Measurements from ENCODE around the gene FGFR3.
A peak's percentile ranks its signal among the peaks of the same experiment; 100 is the strongest.

Gene FGFR3

GRCh38 chr4:1802151-1802715 lies 9.1 kb downstream of the FGFR3 start:
- no peak for DNase-seq (ENCODE audit: low read depth in 1 of 2, low spot score in 1 of 2)

- no peak for DNase-seq (ENCODE audit: low read depth in 1 of 2, low spot score in 1 of 2)
These were observed 9.8 kb downstream of the FGFR3 start for GRCh38 chr4:1802720-1803522.

- DNase-seq (ENCODE audit: low read depth in 1 of 2, low spot score in 1 of 2): no peak
These were observed 10.7 kb downstream of the FGFR3 start for GRCh38 chr4:1803523-1804423.

GRCh38 chr4:1804638-1805492 lies 11.8 kb downstream of the FGFR3 start:
- DNase-seq (ENCODE audit: low read depth in 1 of 2, low spot score in 1 of 2): no peak

GRCh38 chr4:1805493-1806222 lies 12.6 kb downstream of the FGFR3 start:
- DNase-seq (ENCODE audit: low read depth in 1 of 2, low spot score in 1 of 2): no peak

- DNase-seq (ENCODE audit: low read depth in 1 of 2, low spot score in 1 of 2): no peak
These were observed 13.1 kb downstream of the FGFR3 start for GRCh38 chr4:1806223-1806564.

GRCh38 chr4:1806596-1807331 lies 13.7 kb downstream of the FGFR3 start:
- no peak for DNase-seq (ENCODE audit: low read depth in 1 of 2, low spot score in 1 of 2)

GRCh38 chr4:1807332-1807777 lies 14.3 kb downstream of the FGFR3 start:
- no peak for DNase-seq (ENCODE audit: low read depth in 1 of 2, low spot score in 1 of 2)

- no peak for DNase-seq (ENCODE audit: low read depth in 1 of 2, low spot score in 1 of 2)
These were observed 15.3 kb downstream of the FGFR3 start for GRCh38 chr4:1808396-1808795.

- no peak for DNase-seq (ENCODE audit: low read depth in 1 of 2, low spot score in 1 of 2)
These were observed 16.0 kb downstream of the FGFR3 start for GRCh38 chr4:1808851-1809753.

GRCh38 chr4:1809754-1810502 lies 16.8 kb downstream of the FGFR3 start:
- peak; percentile 32 to 42 for DNase-seq (ENCODE audit: low read depth in 1 of 2, low spot score in 1 of 2)

- no peak for DNase-seq (ENCODE audit: low read depth in 1 of 2, low spot score in 1 of 2)
These were observed 17.7 kb downstream of the FGFR3 start for GRCh38 chr4:1810765-1811164.

- no peak for DNase-seq (ENCODE audit: low read depth in 1 of 2, low spot score in 1 of 2)
These were observed 19.6 kb downstream of the FGFR3 start for GRCh38 chr4:1812720-1813119.

- no peak for DNase-seq (ENCODE audit: low read depth in 1 of 2, low spot score in 1 of 2)
These were observed 20.1 kb downstream of the FGFR3 start for GRCh38 chr4:1813231-1813630.

- no peak for DNase-seq (ENCODE audit: low read depth in 1 of 2, low spot score in 1 of 2)
These were observed 20.8 kb downstream of the FGFR3 start for GRCh38 chr4:1813915-1814314.

GRCh38 chr4:1814453-1814852 lies 21.4 kb downstream of the FGFR3 start:
- no peak for DNase-seq (ENCODE audit: low read depth in 1 of 2, low spot score in 1 of 2)

- no peak for DNase-seq (ENCODE audit: low read depth in 1 of 2, low spot score in 1 of 2)
These were observed 22.3 kb downstream of the FGFR3 start for GRCh38 chr4:1815096-1815996.
